Ishikawa (cell line): ENCODE data around the gene F10.

ENCODE experiments used
- CEBPB ChIP-seq: IDR thresholded peaks from 2 replicates; pipeline ENCODE4 v1.6.1; 2012
- CREB1 ChIP-seq: IDR thresholded peaks from 2 replicates; pipeline ENCODE4 v1.6.1; 2012; ENCODE audit warnings: low read depth
- EGR1 ChIP-seq: IDR thresholded peaks from 2 replicates; pipeline ENCODE4 v1.6.1; 2012
- EP300 ChIP-seq: IDR thresholded peaks from 2 replicates; pipeline ENCODE4 v1.6.1; 2012; ENCODE audit warnings: borderline replicate concordance
- FOXM1 ChIP-seq: IDR thresholded peaks from 2 replicates; pipeline ENCODE4 v1.6.1; 2012; ENCODE audit warnings: low read depth, borderline replicate concordance
- RAD21 ChIP-seq: IDR thresholded peaks from 2 replicates; pipeline ENCODE4 v1.6.1; 2012; ENCODE audit warnings: low read depth
- TAF1 ChIP-seq: IDR thresholded peaks from 2 replicates; pipeline ENCODE4 v1.6.1; 2012; ENCODE audit warnings: low read depth, mild to moderate bottlenecking
- TCF12 ChIP-seq: IDR thresholded peaks from 2 replicates; pipeline ENCODE4 v1.6.1; 2012; ENCODE audit warnings: low read depth
- TEAD4 ChIP-seq: IDR thresholded peaks from 2 replicates; pipeline ENCODE4 v1.6.1; 2012
- ZBTB7A ChIP-seq: IDR thresholded peaks from 2 replicates; pipeline ENCODE4 v1.6.1; 2012; ENCODE audit warnings: low read depth
- TF ChIP-seq, protein P1 (sequence below): IDR thresholded peaks from 2 replicates; pipeline ENCODE4 v1.6.1; 2012
- TF ChIP-seq, protein P2 (sequence below): IDR thresholded peaks from 2 replicates; pipeline ENCODE4 v1.6.1; 2012; ENCODE audit warnings: low read depth, mild to moderate bottlenecking

GRCh38 chr13:113152691-113152983, 30.0 kb downstream of the F10 start:
- TF ChIP-seq, protein P1, sequence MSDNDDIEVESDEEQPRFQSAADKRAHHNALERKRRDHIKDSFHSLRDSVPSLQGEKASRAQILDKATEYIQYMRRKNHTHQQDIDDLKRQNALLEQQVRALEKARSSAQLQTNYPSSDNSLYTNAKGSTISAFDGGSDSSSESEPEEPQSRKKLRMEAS, result no peak
- TF ChIP-seq EP300, result no peak
- TF ChIP-seq TCF12, result no peak
- no peak for TF ChIP-seq CEBPB
- no peak for TF ChIP-seq TAF1
- TF ChIP-seq EGR1, result no peak
- TF ChIP-seq ZBTB7A, result no peak
- TF ChIP-seq, protein P2, sequence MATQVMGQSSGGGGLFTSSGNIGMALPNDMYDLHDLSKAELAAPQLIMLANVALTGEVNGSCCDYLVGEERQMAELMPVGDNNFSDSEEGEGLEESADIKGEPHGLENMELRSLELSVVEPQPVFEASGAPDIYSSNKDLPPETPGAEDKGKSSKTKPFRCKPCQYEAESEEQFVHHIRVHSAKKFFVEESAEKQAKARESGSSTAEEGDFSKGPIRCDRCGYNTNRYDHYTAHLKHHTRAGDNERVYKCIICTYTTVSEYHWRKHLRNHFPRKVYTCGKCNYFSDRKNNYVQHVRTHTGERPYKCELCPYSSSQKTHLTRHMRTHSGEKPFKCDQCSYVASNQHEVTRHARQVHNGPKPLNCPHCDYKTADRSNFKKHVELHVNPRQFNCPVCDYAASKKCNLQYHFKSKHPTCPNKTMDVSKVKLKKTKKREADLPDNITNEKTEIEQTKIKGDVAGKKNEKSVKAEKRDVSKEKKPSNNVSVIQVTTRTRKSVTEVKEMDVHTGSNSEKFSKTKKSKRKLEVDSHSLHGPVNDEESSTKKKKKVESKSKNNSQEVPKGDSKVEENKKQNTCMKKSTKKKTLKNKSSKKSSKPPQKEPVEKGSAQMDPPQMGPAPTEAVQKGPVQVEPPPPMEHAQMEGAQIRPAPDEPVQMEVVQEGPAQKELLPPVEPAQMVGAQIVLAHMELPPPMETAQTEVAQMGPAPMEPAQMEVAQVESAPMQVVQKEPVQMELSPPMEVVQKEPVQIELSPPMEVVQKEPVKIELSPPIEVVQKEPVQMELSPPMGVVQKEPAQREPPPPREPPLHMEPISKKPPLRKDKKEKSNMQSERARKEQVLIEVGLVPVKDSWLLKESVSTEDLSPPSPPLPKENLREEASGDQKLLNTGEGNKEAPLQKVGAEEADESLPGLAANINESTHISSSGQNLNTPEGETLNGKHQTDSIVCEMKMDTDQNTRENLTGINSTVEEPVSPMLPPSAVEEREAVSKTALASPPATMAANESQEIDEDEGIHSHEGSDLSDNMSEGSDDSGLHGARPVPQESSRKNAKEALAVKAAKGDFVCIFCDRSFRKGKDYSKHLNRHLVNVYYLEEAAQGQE, result no peak
- no peak for TF ChIP-seq TEAD4
- no peak for TF ChIP-seq RAD21
- no peak for TF ChIP-seq CREB1
- TF ChIP-seq FOXM1, result no peak
